DMS79 treated with DMSO at 0.1 percent for 48 hours (cell line): Measurements from ENCODE around the gene CHRD.

Experiments used
- DNase-seq: peaks from one replicate; lab custom pipeline; 2025; lab: John Stamatoyannopoulos, UW

Gene CHRD

DNA sequence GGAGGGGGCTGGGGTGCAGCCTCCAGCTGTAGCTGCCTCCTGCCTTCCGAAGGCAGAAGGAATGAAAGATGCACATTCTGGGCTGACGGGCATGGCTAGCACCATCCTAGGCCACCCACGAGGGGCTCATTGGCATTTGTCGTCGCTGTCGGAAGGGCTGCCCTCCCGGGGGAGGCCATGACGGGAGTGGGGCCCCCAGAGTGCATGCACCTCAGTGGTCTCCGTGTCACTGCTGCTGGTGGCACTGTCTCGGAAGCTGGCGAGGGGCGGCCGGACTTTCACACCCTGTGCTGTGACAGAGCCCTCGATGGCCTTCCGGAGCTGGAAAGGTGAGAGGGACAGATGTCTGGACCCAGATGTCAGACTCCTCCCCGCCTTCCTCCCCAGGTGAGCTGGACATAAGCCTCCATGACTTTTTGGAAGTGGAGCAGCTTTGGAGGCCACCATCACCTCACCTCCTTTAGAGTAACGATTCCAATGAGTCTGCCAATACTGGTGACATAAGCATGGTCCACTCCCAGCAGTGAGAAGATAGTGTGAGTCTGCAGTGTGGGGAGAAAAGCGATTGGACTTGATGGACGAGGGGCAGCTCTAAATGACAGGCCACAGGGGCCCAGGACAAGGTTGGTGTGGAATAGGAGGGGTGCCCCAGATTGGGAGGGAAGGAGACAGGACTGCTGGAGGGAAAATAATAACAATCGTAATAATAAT lies 33.2 kb upstream of the CHRD start:
- no peak for DNase-seq

DNA sequence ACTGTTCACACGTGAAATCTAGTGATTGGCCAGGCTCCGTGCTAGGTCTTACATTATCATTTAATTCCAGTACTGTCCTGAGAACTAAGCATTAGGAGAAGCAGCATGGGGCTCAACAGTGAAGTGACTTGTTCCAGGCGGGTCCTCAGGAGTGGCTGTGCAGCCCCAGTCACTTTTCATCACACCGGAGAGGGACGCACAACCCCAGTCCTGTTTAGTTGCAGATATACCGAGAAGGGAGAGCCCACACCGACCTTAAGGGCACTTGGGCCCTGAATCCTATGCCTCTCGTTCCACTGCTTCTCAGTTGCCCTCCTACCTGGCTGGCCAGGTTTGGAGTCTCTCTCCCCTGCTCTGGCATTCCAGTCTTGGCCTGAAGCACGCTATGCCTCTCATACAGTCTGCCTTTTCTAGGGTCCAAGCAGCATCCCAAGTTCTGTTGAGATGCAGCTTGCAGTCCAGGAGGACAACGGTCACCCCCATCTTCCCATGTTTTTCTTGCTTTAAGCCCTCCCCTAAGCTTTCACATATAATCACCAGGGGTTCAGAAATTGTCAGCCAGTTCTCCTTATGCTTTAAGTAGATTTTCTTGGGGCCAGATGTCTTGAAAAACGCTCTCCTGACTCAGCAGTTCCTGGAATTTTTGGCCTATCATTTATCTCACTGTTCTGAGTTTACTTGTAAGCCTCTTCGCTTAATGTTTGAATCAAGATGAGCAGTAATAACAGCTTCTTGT lies 32.4 kb upstream of the CHRD start:
- DNase-seq = no peak

DNA sequence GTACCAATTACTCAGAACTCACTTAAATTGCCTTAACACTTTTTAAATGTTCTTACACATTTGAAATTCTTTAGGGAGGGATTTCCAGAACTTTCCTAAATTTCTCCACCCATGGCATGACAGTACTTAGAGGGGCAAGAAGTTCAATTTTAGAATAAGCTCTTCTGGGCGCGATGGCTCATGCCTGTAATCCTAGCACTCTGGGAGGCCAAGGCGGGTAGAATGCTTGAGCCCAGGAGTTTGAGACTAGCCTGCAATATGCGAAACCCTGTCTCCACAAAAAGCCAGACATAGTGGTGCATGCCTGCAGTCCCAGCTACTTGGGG lies 31.8 kb upstream of the CHRD start:
- DNase-seq = no peak

DNA sequence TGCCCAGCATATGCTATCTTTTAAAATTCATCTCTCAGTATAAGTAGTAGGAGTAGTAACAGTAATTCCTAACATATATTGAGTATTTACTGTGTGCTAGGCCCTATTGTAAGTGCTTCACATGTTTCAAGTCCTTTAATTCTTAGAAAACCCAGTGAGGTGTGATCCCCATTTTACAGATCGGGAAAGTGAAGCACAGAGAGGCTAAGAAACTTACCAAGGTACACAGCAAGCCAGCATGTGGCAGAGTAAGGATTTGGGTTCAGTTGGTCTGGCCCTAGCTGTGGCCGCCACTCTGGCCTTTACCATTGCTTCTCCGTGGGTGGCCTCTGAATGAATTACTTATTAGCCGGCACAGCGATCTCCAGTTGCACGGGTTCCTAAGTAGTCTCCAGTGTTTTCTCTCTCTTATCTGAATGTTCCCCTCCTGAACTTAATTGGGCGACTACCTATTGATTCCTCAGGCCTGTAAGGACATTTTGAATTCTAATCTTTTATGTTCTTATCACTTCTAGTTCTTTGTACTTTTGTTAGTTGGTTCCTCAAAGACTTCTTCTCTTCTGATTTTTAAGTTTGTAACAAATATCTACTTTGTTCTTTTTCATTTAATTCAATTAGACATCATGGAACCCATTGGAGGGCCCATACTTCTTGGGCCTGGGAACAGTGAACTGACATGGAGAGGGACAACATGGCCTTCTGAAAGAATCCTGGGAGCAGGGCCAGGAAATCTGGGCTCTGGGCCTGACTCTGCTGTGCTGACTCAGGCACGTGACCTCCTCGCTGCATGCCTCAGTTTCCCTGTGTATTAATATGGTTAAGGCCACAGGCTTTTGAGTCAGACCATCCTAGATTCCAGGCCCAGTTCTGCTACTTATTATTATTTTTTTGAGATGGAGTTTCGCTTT lies 30.0 kb upstream of the CHRD start:
- no peak for DNase-seq

DNA sequence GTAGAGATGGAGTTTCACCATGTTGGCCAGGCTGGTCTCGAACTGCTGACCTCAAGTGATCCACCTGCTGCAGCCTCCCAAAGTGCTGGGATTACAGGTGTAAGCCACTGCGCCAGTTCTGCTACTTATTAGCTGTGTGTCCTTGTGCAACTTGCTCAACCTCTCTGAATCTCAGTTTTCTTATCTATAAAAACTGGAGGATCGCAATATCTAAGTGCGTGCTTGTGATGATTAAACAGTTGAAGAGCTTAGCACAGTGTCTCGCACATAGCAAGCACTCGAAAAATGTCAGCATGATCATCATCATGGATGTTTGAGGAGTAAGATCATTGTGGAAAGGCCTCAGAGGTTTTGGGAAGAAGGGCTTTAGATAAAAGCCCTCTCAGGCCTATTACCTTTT lies 29.2 kb upstream of the CHRD start:
- DNase-seq = no peak

DNA sequence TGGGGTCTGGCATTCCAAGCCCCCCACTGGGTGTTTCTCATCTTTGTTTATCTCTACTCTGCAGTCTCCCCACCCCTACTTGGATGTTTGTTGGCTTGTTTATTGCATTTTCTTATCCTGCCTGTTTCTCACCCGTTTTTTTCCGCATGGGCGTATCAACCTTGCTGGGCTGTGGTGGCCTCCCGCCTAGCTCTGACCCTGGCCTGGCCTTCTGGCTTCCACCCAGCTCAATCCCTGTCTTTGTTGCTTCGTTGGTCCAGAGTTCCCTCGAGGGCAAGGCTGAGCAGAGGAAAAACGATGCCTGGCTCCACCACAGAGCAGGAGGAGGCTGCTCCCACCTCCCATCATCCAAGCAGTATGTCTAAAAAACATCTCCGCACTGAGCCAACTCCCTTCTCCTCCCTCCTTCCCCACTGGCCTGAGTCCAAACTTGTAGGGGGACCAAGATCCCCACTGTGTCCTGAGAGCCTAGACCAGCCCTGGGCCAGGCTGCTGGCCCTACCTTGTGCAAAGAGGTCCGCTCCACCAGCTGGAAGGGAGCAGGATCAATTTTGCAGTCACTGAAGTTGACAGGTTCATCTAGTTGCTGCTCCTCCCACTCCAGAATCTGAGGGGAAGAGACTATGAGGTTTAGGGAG lies 28.2 kb upstream of the CHRD start:
- DNase-seq = no peak

DNA sequence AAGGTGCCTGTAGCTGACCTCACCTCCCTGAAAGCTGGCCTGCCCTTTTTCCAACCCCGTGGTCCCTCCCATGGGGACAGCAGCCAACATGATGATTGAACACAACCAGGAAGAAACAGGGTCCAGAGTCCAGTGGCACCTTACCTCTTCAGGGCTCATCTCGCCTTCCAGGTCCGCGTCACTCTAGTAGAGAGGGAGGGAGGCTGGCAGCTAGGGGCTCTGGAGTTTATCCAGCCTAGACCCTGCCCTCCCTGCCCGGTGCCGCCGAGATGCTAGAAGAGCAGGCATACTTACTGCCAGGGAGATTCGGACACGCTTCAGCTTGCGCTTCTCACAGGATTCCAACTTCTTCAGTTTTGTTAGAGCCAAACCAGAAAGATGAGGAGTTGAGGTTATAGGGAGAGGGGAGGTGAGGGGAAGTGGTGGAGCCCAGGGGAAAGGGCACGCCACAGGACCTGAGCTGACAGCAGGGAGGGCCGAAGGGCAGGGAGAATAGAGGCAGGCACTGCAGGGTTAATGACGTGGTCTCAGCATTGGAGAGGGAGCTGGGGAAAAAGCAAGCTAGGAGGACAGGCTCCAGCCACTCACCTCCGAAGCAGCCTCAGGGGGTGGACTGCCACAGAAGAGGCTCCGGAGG lies 27.6 kb upstream of the CHRD start:
- no peak for DNase-seq

DNA sequence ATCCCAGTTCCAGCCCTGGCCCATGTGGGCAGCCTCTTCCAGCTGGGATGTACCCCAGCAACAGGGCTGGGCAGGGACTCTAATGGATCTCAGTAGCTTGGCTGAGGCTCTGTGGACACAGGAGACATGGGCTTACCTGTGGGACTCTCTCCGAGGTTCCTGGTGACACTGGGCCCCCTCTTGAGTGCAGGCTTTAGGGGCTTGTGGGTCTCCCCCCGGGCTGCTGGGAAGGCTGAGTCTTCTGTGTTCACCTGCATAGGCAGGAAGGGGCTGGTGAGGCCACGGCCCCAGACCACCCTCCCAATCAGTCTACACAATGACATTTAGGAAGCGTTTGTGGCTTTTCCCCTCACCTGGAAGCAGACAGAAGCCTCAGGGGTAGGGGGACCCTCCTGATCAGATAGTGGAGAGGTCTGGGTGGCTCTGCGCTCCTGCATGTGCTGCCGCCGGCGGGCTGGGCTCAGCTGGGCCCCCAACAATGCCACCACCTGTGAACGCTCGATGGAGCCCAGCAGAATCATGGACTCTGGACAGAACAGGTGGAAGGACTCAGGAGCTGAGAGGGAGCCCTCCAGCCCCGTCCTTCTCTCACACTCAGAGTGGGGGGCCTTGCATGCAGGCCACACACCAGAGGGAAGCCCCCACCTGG lies 26.8 kb upstream of the CHRD start:
- DNase-seq = no peak

DNA sequence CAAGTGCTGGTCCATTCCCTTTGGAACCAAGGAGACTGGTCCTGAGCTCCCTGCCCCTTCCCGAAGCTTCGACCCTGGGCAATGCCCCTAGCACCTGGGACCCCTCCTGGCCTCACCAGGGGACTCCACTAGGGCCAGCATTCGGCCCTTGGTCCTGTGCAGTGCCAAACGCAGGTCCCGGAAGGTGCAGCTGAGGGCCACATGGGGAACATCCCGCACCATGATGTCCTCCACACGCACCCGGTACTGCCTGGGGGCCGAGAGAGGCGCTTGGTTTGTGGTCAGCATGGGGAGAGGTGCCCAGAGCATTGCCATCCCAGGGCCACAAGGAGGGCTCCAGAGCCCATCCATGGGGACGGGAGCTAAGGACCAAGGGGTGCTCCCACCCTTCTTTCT lies 26.3 kb upstream of the CHRD start:
- no peak for DNase-seq

DNA sequence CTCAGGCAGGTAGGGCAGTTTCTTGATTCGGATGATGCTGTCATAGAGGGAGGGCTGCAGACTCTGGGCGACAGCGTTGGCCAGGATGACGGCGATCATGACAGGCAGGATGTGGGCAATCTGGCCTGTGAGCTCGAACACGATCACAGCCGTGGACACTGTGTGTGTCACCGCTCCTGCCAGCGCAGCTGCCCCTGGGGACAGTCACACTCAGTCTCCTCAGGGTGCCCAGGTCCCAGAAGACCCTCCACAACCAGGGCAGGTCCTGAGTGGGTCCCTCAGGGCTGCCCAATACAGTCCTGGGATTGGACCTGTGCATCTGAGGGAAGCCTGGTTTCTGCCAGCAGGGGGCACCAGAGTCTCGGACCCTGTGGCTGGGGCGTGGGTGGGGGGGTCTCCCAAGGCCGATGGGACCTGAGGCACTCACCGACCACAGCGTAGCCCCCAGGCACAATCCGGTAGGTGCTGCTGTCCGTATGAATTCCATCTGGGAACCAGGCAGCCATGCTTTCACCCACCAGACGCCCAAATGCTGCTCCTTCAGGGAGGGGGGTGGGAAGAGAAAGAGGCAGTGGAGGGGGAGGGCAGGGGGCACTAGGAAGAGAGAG lies 25.6 kb upstream of the CHRD start:
- no peak for DNase-seq

DNA sequence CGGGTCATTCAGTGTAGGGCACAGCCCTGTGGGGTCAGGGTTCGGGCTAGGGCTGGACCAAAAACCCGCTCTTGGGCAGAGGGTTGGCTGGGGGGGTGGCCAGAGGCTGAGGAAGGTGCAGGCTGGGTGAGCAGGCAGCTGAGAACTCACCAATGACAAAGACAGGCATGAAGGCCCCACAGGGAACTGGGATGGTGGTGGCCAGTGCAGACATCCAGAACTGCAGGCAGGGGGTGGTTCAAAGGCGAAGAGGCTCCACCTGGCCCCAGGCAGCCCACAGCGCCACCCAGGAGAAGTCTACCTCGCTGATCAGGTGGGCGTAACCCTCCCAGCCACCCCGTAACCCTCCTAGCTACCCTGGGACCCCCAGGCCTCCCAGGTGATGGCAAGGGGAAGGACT lies 25.1 kb upstream of the CHRD start:
- DNase-seq = no peak

DNA sequence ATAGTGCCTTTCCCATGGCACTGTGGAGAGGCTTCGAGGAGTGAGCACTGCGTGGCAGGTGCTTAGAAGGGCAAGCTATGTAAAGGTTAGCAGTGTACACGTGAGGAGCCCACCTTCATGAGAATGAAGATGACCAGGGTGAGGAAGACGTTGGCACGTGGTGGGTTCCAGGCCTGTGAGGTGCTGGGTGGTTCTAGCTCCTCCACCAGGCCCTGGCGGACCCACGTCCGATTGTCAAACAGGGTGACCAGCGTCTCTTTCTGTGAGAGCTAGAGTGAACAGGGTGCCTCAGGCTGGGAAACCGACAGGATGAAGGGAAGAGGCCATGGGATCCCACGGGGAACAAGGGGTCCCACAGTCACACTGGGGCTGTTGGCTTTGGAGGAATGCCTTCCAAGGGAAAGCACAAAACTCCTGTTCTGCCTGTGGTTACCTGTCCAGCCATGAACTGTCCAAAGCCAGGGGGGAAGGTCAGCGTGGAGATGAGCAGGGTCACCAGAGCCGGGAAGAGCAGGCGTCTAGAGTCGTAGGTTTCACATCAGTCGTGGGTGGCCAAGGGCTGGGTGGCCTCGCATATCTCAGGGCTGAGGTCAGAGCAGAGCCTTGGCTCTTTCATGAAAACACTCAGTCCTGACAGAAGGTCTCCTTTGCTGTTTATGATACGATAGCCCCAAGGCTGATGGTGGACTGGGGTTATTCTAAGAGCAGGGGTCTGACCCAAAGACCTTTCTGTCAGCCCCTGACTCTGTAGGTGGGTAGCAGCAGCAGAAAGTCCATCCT lies 24.4 kb upstream of the CHRD start:
- no peak for DNase-seq

DNA sequence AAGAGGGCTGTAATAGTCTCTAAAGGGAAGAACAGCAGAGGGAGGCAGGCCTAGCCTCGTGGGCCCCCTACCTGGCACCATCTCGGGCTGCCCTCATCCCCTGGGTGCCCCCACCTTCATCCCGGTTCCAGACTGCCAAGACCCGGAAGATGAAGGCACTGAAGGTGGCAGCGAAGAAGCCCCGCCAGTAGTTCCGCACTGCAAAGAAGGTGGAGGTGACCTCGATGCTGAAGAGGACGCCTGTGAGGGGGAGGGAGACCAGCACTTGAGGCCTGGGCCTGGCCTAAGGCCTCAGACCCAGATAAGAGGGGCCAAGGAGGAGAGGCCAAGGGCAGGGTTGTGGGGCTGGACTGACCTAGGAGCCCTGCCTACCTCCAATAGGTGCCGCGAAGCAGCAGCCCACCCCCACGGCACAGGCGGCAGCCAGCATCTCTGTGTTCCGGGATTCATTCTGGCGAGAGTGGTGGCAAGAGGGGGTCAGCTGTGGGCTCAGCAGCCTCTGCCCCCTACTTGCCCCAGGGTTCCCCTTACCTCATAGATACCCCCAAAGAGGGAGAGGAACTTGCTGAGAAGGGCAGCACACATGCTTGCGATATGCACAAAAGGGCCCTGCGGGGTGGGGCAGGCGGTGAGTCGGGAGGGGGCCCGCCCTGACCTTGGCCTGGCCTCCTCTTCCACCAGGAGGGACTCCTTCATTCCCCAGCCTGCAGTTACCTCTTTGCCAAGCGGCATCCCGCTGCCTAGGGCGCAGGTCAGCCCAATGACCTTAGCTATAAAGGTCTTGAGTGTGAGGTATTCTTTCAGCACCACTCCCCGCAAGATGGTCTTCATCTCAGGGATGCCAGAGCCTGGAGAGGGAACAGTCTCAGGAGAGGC lies 22.4 kb upstream of the CHRD start:
- DNase-seq = no peak

DNA sequence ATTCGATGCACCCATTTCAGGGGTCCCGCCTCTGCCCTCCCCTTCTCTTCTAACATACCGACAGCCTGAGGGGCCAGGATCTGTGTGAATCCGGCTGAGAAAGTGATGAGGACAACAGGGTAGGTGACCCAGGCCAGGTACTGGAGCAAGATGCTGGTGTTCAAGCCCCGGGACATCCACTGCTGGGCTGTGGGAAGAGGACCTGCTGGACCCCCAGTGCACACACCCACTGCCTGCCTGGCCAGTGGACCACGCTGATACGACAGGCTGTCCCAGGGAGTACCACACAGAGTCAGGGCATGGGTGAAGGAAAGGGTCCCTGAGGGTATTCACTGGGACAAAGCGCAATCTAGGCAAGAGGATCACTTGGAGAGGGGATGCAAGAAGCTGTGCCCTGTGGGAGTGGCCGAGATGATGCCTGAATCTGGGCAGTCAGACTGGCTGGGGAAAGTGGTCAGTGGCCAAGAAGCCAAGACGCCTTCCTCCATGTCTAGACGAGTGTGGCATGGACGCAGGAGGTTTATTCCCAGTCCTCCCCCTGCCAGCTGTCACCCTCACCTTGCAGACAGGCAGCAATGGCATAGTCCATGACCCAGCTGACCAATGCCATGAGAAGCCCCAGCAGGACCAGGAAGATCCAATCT lies 21.6 kb upstream of the CHRD start:
- DNase-seq = no peak

DNA sequence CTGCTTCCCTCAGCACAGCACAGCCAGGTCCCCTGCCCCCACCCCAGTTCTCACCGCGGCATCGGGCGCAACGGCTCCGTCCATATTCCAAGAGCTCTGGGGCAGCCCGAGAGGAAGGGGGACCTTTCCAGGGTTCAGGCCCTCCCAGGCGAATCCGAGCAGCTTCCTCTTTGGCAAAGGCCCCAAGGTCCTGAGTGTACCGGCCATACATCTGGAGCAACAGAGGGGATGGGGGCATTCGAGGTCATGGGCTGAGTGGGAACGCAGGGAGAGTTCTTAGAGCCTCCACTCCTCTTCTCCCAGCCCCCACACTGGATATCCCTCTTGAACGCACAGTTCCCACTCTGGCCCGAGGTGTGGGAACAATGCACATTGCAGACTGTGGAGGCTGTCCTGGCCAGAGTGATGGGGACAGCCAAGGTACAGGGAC lies 20.9 kb upstream of the CHRD start:
- no peak for DNase-seq

DNA sequence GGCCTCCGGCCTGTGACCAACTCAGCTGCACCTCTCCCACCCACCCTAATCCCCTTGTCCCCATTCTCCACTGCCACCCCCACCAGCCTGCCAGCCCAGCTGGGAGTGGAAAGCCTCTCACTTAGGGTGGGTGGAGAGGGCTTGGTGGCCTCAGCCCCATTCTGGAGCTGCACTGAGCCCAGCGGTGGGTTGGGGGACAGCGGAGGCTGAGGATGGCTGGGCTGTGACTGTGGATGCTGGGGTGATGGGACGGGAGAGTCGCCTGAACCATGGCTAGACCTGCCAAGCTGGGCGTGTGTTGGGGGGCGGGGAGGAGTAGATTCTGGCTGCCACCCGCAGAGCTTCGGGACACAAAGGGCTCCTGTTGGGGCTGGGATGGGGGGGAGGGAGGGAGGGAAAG lies 20.2 kb upstream of the CHRD start:
- DNase-seq = no peak

DNA sequence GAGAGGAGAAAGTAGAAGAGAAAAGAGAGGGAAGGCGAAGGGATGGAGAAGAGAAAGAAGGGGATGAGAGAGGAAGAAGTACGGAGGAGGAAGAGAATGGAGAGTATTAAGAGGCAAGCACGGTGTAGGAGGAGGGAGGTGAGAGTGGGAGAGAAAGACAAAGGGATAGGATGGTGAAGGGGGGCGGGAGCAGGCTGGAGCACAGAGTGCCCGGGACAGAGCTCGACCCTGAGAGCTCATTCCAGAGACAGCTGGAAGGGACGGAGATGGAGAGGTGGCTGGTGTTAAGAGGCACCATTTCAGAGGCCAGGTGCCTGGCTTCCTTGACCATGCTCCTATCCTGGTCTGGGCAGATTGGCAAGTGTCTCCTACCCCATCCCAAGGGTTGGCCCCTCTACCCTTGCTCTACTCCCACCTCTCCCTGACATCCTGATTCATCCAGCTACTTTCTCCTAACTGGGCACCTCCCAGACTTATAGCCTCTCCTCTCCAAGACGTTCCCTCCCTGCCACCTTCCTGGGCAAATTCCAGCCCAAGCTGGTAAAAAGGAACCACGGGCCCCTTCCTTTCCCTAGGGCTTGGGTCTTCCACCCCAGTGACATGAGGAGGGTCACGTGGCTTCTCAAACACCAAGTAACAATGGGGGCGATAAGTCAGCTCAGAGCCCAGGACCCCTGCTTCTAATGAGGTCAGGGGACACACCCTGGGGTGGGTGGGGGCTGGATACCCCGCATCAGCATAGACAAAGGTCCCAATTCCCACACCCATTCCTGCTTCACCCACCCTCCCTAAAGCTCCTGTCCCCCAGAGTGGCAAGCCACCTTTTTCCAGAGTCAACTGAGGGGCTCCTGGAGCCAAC lies 19.6 kb upstream of the CHRD start:
- no peak for DNase-seq
